HepG2 (cell line): ENCODE measurements around the gene SAPCD1. TPM values are rescaled to one million over a fixed set of nuclear protein-coding genes. Genes with fewer than 3 reads are reported as not detected.

Experiments
- ATF3 ChIP-seq: sonication (generic); formaldehyde crosslinking; IDR thresholded peaks from 2 replicates; pipeline ENCODE4 v1.4.0; 2020; ENCODE audit warnings: missing genetic modification reagents
- DNMT1 ChIP-seq: sonication (generic); formaldehyde crosslinking; IDR thresholded peaks from 2 replicates; pipeline ENCODE4 v1.5.1; 2020; ENCODE audit warnings: mild to moderate bottlenecking, missing genetic modification reagents
- HHEX ChIP-seq: IDR thresholded peaks from 2 replicates; pipeline ENCODE4 v1.6.1; 2016; ENCODE audit warnings: control low read depth
- MYNN ChIP-seq: sonication (generic); formaldehyde crosslinking; IDR thresholded peaks from 2 replicates; pipeline ENCODE4 v1.4.0; 2020; ENCODE audit warnings: mild to moderate bottlenecking, low read depth, missing genetic modification reagents
- NCOA5 ChIP-seq: sonication (generic); formaldehyde crosslinking; IDR thresholded peaks from 2 replicates; pipeline ENCODE4 v1.4.0; 2020; ENCODE audit warnings: missing genetic modification reagents
- NFIC ChIP-seq: IDR thresholded peaks from 2 replicates; pipeline ENCODE4 v1.6.1; 2012; ENCODE audit warnings: mild to moderate bottlenecking, low read length, inconsistent platforms
- PBX2 ChIP-seq: IDR thresholded peaks from 2 replicates; pipeline ENCODE4 v1.6.1; 2016; ENCODE audit warnings: control low read depth
- PHB2 ChIP-seq: fragments of 450-650 bp; IDR thresholded peaks from 2 replicates; pipeline ENCODE4 v1.6.1; 2018; ENCODE audit not compliant: partially characterized antibody
- PLSCR1 ChIP-seq: sonication (generic); formaldehyde crosslinking; IDR thresholded peaks from 2 replicates; pipeline ENCODE4 v1.5.0; 2020; ENCODE audit warnings: missing genetic modification reagents, mild to moderate bottlenecking, borderline replicate concordance
- SMARCE1 ChIP-seq: fragments of 450-650 bp; IDR thresholded peaks from 2 replicates; pipeline ENCODE4 v1.6.1; 2017; ENCODE audit warnings: borderline replicate concordance
- ZBTB10 ChIP-seq: sonication (generic); formaldehyde crosslinking; IDR thresholded peaks from 2 replicates; pipeline ENCODE4 v1.4.0; 2020; ENCODE audit warnings: missing genetic modification reagents, borderline replicate concordance
- ZBTB34 ChIP-seq: sonication (generic); formaldehyde crosslinking; IDR thresholded peaks from 2 replicates; pipeline ENCODE4 v1.8.0; 2022; ENCODE audit warnings: mild to moderate bottlenecking, missing genetic modification reagents
- ZIK1 ChIP-seq: sonication (generic); formaldehyde crosslinking; IDR thresholded peaks from 2 replicates; pipeline ENCODE4 v1.5.0; 2020; ENCODE audit warnings: mild to moderate bottlenecking, low read depth, missing genetic modification reagents, borderline replicate concordance
- ZNF17 ChIP-seq: sonication (generic); formaldehyde crosslinking; IDR thresholded peaks from 2 replicates; pipeline ENCODE4 v1.5.0; 2020; ENCODE audit warnings: mild to moderate bottlenecking, missing genetic modification reagents
- ZNF317 ChIP-seq: sonication (generic); formaldehyde crosslinking; IDR thresholded peaks from 2 replicates; pipeline ENCODE4 v1.5.0; 2020; ENCODE audit warnings: mild to moderate bottlenecking, missing genetic modification reagents
- ZNF367 ChIP-seq: sonication (generic); formaldehyde crosslinking; IDR thresholded peaks from 2 replicates; pipeline ENCODE4 v1.4.0; 2020; ENCODE audit warnings: missing genetic modification reagents, borderline replicate concordance
- ZNF432 ChIP-seq: sonication (generic); formaldehyde crosslinking; IDR thresholded peaks from 2 replicates; pipeline ENCODE4 v1.5.0; 2020; ENCODE audit warnings: missing genetic modification reagents, mild to moderate bottlenecking, borderline replicate concordance
- ZNF451 ChIP-seq: sonication (generic); formaldehyde crosslinking; IDR thresholded peaks from 2 replicates; pipeline ENCODE4 v1.5.0; 2020; ENCODE audit warnings: mild to moderate bottlenecking, missing genetic modification reagents
- ZNF776 ChIP-seq: sonication (generic); formaldehyde crosslinking; IDR thresholded peaks from 2 replicates; pipeline ENCODE4 v1.4.0; 2020; ENCODE audit warnings: mild to moderate bottlenecking, missing genetic modification reagents
- polyA plus RNA-seq, 8 experiments: library from polyadenylated mRNA; depleted of rRNA in 3 of 8; stranded (reverse) in 7 of 8; unstranded in 1 of 8; fragments of >200 nt; fragmentation: Illumina TruSeq in 4 of 8; extraction: Trizol in 4 of 8; gene quantifications; 2 replicates each; pipeline versions ENCODE4 v1.2.1 to v1.2.3, GENCODE V29; 2011 to 2016; ENCODE audit warnings: low read depth in 4 of 8, missing spikeins in 1 of 8, mixed read lengths in 1 of 8; ENCODE audit not compliant: insufficient read depth in 1 of 8
- total RNA-seq, 5 experiments: library from RNA; depleted of rRNA; stranded (reverse); fragments of >200 nt; fragmentation: Illumina TruSeq; extraction: Trizol; gene quantifications; 2 replicates each; pipeline ENCODE4 v1.2.3, GENCODE V29; 2016; ENCODE audit warnings: low read depth in 1 of 5
- TF ChIP-seq, protein P1 (sequence below): sonication (generic); formaldehyde crosslinking; IDR thresholded peaks from 2 replicates; pipeline ENCODE4 v1.5.0; 2020; ENCODE audit warnings: missing genetic modification reagents
- TF ChIP-seq, protein P2 (sequence below): sonication (generic); formaldehyde crosslinking; IDR thresholded peaks from 2 replicates; pipeline ENCODE4 v1.4.0; 2020; ENCODE audit warnings: missing genetic modification reagents, low read depth, mild to moderate bottlenecking, borderline replicate concordance

Gene SAPCD1
- total and polyA plus RNA-seq, 2 of the 13 experiments (the other 11 are each of a cell fraction or from before 2014, with no cell fraction given), result 2.5 to 3.9 TPM

GRCh38 chr6:31795616-31796298 lies 33.3 kb downstream of the SAPCD1 start, which contains the start of gene VARS1 (continued):
- peak; percentile 73; the same call in 1 of the 2 replicates for TF ChIP-seq ZNF367 (CRISPR knock-in tag)
- no peak for TF ChIP-seq NCOA5
- TF ChIP-seq, protein P1, sequence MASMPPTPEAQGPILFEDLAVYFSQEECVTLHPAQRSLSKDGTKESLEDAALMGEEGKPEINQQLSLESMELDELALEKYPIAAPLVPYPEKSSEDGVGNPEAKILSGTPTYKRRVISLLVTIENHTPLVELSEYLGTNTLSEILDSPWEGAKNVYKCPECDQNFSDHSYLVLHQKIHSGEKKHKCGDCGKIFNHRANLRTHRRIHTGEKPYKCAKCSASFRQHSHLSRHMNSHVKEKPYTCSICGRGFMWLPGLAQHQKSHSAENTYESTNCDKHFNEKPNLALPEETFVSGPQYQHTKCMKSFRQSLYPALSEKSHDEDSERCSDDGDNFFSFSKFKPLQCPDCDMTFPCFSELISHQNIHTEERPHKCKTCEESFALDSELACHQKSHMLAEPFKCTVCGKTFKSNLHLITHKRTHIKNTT (CRISPR knock-in tag), result peak; percentile 87
- TF ChIP-seq ZBTB10 (CRISPR knock-in tag), result peak; percentile 48; the same call in 1 of the 2 replicates
- no peak for TF ChIP-seq PBX2
- no peak for TF ChIP-seq ZNF776 (CRISPR knock-in tag)
- TF ChIP-seq ZIK1 (CRISPR knock-in tag), result peak; percentile 68; the same call in 1 of the 2 replicates
- TF ChIP-seq MYNN (CRISPR knock-in tag), result no peak
- TF ChIP-seq SMARCE1, result no peak
- TF ChIP-seq, protein P2, sequence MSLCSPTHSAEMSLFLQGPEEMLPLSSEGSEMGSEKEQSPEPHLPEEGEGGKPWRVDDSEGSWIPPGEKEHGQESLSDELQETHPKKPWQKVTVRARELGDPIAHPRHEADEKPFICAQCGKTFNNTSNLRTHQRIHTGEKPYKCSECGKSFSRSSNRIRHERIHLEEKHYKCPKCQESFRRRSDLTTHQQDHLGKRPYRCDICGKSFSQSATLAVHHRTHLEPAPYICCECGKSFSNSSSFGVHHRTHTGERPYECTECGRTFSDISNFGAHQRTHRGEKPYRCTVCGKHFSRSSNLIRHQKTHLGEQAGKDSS, result peak; percentile 46; the same call in 1 of the 2 replicates
- peak; percentile 90 for TF ChIP-seq DNMT1
- no peak for TF ChIP-seq ZNF17
- TF ChIP-seq PLSCR1 (CRISPR knock-in tag), result no peak
- peak; percentile 56; the same call in 1 of the 2 replicates for TF ChIP-seq ZNF451 (CRISPR knock-in tag)
- TF ChIP-seq PHB2, result no peak
- 0 out of 2 replicates have a peak, but pooled peaks have one; percentile 32 for TF ChIP-seq ATF3 (CRISPR knock-in tag)
- 0 out of 2 replicates have a peak, but pooled peaks have one; percentile 46 for TF ChIP-seq ZNF317 (CRISPR knock-in tag)
- TF ChIP-seq ZNF432 (CRISPR knock-in tag), result no peak
- no peak for TF ChIP-seq NFIC
- 0 out of 2 replicates have a peak, but pooled peaks have one; percentile 19 for TF ChIP-seq HHEX (CRISPR knock-in tag)
- TF ChIP-seq ZBTB34 (CRISPR knock-in tag), result 0 out of 2 replicates have a peak, but pooled peaks have one; percentile 14
